Nephron progenitor cell (in vitro differentiated cells): Measurements from ENCODE around the gene MARCHF10.
A peak's percentile ranks its signal among the peaks of the same experiment; 100 is the strongest.

Source experiments
- DNase-seq: peaks from one replicate; pipeline ENCODE4 v3.0.0; 2021
- H3K27ac Mint-ChIP-seq: 2 replicates; pipeline ENCODE4 v1.8.0; 2021; ENCODE audit warnings: mild to moderate bottlenecking, moderate library complexity, mixed read lengths
- H3K27me3 Mint-ChIP-seq: 2 replicates; pipeline ENCODE4 v1.8.0; 2021; ENCODE audit warnings: mild to moderate bottlenecking, low read depth, mixed read lengths; ENCODE audit not compliant: poor library complexity
- H3K36me3 Mint-ChIP-seq: 2 replicates; pipeline ENCODE4 v1.8.0; 2021; ENCODE audit warnings: low read depth, mixed read lengths
- H3K4me1 Mint-ChIP-seq: 2 replicates; pipeline ENCODE4 v1.8.0; 2021; ENCODE audit warnings: mixed read lengths
- H3K4me3 Mint-ChIP-seq: 2 replicates; pipeline ENCODE4 v1.8.0; 2021; ENCODE audit warnings: mild to moderate bottlenecking, moderate library complexity, mixed read lengths
- H3K9me3 Mint-ChIP-seq: 2 replicates; pipeline ENCODE4 v1.8.0; 2021; ENCODE audit warnings: mild to moderate bottlenecking, moderate library complexity, mixed read lengths
- TF ChIP-seq, protein P1 (sequence below): fragments of 200-600 bp; sonication (generic); IDR thresholded peaks from 2 replicates; pipeline ENCODE4 v1.5.0; 2021; ENCODE audit warnings: antibody characterized with exemption

Gene MARCHF10

DNA sequence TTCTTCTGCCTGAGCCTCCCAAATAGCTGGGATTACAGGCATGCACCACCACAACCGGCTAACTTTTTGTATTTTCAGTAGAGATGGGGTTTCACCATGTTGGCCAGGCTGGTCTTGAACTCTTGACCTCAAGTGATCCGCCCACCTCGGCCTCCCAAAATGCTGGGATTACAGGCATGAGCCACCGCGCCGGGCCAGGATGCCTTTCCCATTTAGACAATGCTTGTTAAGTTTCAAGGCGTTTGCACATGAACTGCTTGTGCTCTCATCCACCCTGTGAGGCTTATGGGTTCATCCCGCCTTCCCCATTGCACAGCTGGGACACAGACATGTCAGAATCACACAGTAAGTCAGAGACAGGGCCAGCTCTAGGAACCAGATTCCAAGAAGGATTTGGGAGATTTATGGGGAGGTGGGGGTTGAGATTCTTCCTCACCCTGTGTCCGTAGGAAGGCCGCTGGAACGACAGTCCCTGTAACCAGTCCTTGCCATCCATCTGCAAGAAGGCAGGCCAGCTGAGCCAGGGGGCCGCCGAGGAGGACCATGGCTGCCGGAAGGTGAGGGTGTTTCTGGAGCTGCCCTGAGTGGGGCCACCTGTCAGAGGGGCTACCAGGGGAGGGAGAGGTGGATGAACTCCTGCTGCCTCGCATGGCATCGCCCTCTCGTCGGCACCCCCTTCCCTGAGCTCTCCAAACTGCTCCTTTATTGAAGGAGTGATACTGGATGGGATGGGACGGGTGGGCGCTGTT lies 134.3 kb downstream of the MARCHF10 start:
- Mint-ChIP-seq H3K27me3 (no peaks in the 10 kb centered on the region), H3K4me1 (peaks cover 29% of the 10 kb centered on the region), H3K9me3 (no peaks in the 10 kb centered on the region), H3K36me3 (peaks cover 26% of the 10 kb centered on the region), H3K4me3 (no peak overlapping the region), H3K27ac (no peak overlapping the region)
- no peak for DNase-seq
- TF ChIP-seq, protein P1, sequence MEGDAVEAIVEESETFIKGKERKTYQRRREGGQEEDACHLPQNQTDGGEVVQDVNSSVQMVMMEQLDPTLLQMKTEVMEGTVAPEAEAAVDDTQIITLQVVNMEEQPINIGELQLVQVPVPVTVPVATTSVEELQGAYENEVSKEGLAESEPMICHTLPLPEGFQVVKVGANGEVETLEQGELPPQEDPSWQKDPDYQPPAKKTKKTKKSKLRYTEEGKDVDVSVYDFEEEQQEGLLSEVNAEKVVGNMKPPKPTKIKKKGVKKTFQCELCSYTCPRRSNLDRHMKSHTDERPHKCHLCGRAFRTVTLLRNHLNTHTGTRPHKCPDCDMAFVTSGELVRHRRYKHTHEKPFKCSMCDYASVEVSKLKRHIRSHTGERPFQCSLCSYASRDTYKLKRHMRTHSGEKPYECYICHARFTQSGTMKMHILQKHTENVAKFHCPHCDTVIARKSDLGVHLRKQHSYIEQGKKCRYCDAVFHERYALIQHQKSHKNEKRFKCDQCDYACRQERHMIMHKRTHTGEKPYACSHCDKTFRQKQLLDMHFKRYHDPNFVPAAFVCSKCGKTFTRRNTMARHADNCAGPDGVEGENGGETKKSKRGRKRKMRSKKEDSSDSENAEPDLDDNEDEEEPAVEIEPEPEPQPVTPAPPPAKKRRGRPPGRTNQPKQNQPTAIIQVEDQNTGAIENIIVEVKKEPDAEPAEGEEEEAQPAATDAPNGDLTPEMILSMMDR = no peak

DNA sequence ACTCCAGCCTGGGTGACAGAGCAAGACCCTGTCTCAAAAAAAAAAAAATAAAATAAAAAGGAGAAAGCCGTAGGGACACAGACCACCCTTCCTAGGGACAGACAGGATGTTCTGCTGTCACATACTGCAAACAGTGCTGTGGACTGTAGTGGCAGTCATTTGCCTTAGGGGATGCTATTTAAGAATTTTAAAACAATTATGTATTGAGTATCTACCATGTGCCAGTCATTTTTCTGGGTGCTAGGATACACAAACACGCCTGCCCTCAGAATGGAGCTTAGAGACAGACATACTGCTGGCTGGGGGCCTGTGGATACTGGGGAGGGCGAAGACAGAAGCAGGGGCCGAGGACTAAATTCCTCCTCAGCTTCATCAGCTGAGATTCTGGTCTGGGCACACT lies 135.2 kb downstream of the MARCHF10 start:
- peaks cover 33% of the 10 kb centered on the region for H3K4me1 Mint-ChIP-seq
- no peak overlapping the region for H3K4me3 Mint-ChIP-seq
- no peak overlapping the region for H3K27ac Mint-ChIP-seq
- TF ChIP-seq, protein P1 = no peak
- H3K27me3 Mint-ChIP-seq = peaks cover 4% of the 10 kb centered on the region
- H3K9me3 Mint-ChIP-seq = no peaks in the 10 kb centered on the region
- no peak for DNase-seq
- peaks cover 29% of the 10 kb centered on the region for H3K36me3 Mint-ChIP-seq

DNA sequence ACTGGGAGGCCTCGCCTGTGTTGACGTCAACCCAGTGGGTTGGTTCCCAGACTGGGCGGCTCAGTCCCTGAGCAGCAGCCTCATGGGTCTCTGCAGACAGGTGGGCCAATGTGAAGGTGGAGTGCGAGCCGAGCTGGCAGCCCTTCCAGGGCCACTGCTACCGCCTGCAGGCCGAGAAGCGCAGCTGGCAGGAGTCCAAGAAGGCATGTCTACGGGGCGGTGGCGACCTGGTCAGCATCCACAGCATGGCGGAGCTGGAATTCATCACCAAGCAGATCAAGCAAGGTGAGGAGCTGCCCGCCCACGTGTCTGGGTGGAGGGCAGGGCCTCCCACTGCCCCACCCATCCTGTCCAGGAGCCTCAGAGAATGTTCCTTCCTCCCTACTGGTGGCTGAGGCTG lies 136.6 kb downstream of the MARCHF10 start:
- H3K9me3 Mint-ChIP-seq = no peaks in the 10 kb centered on the region
- H3K4me3 Mint-ChIP-seq = no peak overlapping the region
- peaks cover 33% of the 10 kb centered on the region for H3K4me1 Mint-ChIP-seq
- peak overlapping the region; percentile 22 for H3K27ac Mint-ChIP-seq
- H3K27me3 Mint-ChIP-seq = peaks cover 4% of the 10 kb centered on the region
- no peak for DNase-seq
- TF ChIP-seq, protein P1 = no peak
- peaks cover 31% of the 10 kb centered on the region for H3K36me3 Mint-ChIP-seq

DNA sequence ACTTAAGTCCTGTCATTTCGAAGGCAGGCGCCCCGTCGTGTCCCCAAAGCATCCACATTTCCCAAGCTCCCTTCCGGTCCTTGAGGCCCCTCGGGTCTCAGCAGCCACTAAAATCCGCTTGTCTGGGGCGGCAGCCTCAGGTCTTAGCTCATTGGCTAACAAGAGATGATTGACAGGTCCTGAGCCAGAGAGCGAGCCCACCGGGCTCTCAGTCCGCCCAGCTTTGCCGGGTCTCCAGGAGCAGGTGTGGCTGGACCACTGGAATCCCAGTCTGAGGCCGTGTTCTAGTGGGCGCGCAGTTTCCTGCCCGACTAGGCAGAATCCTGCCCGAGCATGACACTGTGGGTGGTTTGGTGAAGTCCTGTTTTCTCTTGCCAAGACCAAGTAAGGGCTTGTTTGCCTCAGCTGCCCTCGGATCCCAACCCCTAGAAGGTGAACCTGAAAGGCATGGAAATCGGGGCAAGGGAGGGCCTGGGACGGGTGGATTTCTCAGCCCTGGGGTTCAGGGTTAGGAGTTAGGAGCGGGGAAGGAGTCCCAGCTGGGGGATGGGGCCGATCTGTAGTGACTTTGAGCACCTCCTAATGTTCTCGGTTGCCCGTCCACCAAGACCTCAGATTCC lies 137.8 kb downstream of the MARCHF10 start:
- DNase-seq = no peak
- peaks cover 28% of the 10 kb centered on the region for H3K4me1 Mint-ChIP-seq
- H3K27ac Mint-ChIP-seq = peak overlapping the region; percentile 95
- H3K36me3 Mint-ChIP-seq = peaks cover 28% of the 10 kb centered on the region
- TF ChIP-seq, protein P1 = no peak
- no peak overlapping the region for H3K4me3 Mint-ChIP-seq
- H3K9me3 Mint-ChIP-seq = no peaks in the 10 kb centered on the region
- peaks cover 4% of the 10 kb centered on the region for H3K27me3 Mint-ChIP-seq

DNA sequence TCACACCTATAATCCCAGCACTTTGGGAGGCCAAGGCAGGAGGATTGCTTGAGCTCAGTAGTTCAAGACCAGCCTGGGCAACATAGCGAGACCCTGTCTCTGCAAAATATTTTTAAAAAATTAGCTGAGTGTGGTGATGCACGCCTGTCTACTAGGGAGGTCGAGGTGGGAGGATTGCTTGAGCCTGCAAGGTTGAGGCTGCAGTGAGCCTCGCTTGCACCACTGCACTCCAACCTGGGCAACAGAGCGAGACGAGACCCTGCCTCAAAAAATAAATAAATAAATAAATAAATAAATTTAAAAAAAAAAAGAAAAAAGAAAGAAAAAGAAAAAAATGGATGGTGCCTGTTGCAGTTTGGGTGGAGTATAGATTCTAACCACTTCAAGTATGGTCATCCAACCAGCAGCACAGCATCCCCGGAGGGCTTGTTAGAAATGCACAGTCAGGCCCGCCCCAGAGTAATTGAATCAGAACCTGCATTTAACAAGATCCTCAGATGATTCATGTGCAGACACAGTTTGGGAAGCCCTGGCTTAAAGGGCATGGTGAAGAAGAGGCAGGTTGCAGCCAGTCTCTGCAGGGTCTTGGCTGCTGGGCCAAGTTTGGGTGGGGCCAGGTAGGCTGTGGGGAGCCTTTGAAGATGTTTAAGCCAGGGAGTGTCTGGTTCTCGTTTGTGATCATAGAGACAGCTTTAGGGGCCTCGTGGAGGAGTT lies 139.9 kb downstream of the MARCHF10 start:
- H3K36me3 Mint-ChIP-seq = peaks cover 41% of the 10 kb centered on the region
- H3K9me3 Mint-ChIP-seq = no peaks in the 10 kb centered on the region
- H3K4me1 Mint-ChIP-seq = peaks cover 17% of the 10 kb centered on the region
- TF ChIP-seq, protein P1 = no peak
- peaks cover 4% of the 10 kb centered on the region for H3K27me3 Mint-ChIP-seq
- H3K27ac Mint-ChIP-seq = peak overlapping the region; percentile 84
- no peak overlapping the region for H3K4me3 Mint-ChIP-seq
- DNase-seq = no peak
